ENCODE results near the gene RBMS2. TPM values are rescaled to one million over a fixed set of nuclear protein-coding genes. Genes with fewer than 3 reads are reported as not detected.

The RBMS2 gene
- total and polyA plus RNA-seq, 9 of the 15 experiments (the other 6 are each of a cell fraction or from before 2014, with no cell fraction given), result 0.08 to 10.5 (median 0.31) TPM

- TF ChIP-seq, protein P1, sequence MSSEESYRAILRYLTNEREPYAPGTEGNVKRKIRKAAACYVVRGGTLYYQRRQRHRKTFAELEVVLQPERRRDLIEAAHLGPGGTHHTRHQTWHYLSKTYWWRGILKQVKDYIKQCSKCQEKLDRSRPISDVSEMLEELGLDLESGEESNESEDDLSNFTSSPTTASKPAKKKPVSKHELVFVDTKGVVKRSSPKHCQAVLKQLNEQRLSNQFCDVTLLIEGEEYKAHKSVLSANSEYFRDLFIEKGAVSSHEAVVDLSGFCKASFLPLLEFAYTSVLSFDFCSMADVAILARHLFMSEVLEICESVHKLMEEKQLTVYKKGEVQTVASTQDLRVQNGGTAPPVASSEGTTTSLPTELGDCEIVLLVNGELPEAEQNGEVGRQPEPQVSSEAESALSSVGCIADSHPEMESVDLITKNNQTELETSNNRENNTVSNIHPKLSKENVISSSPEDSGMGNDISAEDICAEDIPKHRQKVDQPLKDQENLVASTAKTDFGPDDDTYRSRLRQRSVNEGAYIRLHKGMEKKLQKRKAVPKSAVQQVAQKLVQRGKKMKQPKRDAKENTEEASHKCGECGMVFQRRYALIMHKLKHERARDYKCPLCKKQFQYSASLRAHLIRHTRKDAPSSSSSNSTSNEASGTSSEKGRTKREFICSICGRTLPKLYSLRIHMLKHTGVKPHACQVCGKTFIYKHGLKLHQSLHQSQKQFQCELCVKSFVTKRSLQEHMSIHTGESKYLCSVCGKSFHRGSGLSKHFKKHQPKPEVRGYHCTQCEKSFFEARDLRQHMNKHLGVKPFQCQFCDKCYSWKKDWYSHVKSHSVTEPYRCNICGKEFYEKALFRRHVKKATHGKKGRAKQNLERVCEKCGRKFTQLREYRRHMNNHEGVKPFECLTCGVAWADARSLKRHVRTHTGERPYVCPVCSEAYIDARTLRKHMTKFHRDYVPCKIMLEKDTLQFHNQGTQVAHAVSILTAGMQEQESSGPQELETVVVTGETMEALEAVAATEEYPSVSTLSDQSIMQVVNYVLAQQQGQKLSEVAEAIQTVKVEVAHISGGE (CRISPR knock-in tag; IDR thresholded peaks at IDR 0.05), result peak in 1 of 3 experiments; percentile 43; a peak in 1 of 6 replicates
- no peak for TF ChIP-seq CHD1 (IDR thresholded peaks at IDR 0.05; ENCODE audit: low read length)
- TF ChIP-seq LEF1 (IDR thresholded peaks at IDR 0.05), result peak; percentile 34
- no peak for TF ChIP-seq ZNF507 (tag; conservative IDR thresholded peaks at IDR 0.05)
- no peak for TF ChIP-seq EWSR1 (IDR thresholded peaks at IDR 0.05; ENCODE audit: borderline replicate concordance, low read depth, partially characterized antibody)
- no peak for TF ChIP-seq HSF4 (CRISPR knock-in tag; IDR thresholded peaks at IDR 0.05; ENCODE audit: borderline replicate concordance)
- TF ChIP-seq ZNF511 (CRISPR knock-in tag; IDR thresholded peaks at IDR 0.05), result no peak
- peak; percentile 82 for TF ChIP-seq CHD2 (IDR thresholded peaks at IDR 0.05; ENCODE audit: low read depth, low read length)
- TF ChIP-seq PCBP2 (IDR thresholded peaks at IDR 0.05; ENCODE audit: low read depth, low read length, poor library complexity, severe bottlenecking), result no peak
- peak; percentile 25 for TF ChIP-seq NFE2 (IDR thresholded peaks at IDR 0.05; ENCODE audit: low read depth)
- TF ChIP-seq, protein P2, sequence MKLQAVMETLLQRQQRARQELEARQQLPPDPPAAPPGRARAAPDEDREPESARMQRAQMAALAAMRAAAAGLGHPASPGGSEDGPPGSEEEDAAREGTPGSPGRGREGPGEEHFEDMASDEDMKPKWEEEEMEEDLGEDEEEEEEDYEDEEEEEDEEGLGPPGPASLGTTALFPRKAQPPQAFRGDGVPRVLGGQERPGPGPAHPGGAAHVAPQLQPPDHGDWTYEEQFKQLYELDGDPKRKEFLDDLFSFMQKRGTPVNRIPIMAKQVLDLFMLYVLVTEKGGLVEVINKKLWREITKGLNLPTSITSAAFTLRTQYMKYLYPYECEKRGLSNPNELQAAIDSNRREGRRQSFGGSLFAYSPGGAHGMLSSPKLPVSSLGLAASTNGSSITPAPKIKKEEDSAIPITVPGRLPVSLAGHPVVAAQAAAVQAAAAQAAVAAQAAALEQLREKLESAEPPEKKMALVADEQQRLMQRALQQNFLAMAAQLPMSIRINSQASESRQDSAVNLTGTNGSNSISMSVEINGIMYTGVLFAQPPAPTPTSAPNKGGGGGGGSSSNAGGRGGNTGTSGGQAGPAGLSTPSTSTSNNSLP (IDR thresholded peaks at IDR 0.05; ENCODE audit: borderline replicate concordance, low read depth, low read length), result peak; percentile 44; the same call in 1 of the 2 replicates
- TF ChIP-seq PTTG1 (tag; IDR thresholded peaks at IDR 0.05; ENCODE audit: low read depth), result no peak
- TF ChIP-seq ZBTB7A (IDR thresholded peaks at IDR 0.05; ENCODE audit: borderline replicate concordance, control insufficient read depth, low read depth, low read length), result peak; percentile 94
- TF ChIP-seq NFIX (CRISPR knock-in tag; IDR thresholded peaks at IDR 0.05; ENCODE audit: low read depth), result peak; percentile 92
- no peak for TF ChIP-seq NCOA2 (IDR thresholded peaks at IDR 0.05; ENCODE audit: partially characterized antibody in 2 of 2)
- TF ChIP-seq, protein P3, sequence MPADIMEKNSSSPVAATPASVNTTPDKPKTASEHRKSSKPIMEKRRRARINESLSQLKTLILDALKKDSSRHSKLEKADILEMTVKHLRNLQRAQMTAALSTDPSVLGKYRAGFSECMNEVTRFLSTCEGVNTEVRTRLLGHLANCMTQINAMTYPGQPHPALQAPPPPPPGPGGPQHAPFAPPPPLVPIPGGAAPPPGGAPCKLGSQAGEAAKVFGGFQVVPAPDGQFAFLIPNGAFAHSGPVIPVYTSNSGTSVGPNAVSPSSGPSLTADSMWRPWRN (IDR thresholded peaks at IDR 0.05; ENCODE audit: low read depth), result peak; percentile 18; the same call in 1 of the 2 replicates
- TF ChIP-seq ELF2 (CRISPR knock-in tag; IDR thresholded peaks at IDR 0.05), result peak; percentile 66; the same call in 1 of the 2 replicates
Measured at GRCh38 chr12:56636675-56637540, 115.3 kb downstream of the RBMS2 start (continued).

Data from K562 (cell line).